Measurements from ENCODE around the gene EIF6. TPM values are rescaled to one million over a fixed set of nuclear protein-coding genes. Genes with fewer than 3 reads are reported as not detected.

EIF6 gene
- total and polyA plus RNA-seq, 2 experiments from 2014 or later: 149 to 215 TPM

GRCh38 chr20:35328689-35329088 lies 44.1 kb upstream of the EIF6 start (continued):
- no peak for TF ChIP-seq STAT1 (IDR thresholded peaks at IDR 0.05; ENCODE audit: unreplicated experiment)
- TF ChIP-seq, protein P1, sequence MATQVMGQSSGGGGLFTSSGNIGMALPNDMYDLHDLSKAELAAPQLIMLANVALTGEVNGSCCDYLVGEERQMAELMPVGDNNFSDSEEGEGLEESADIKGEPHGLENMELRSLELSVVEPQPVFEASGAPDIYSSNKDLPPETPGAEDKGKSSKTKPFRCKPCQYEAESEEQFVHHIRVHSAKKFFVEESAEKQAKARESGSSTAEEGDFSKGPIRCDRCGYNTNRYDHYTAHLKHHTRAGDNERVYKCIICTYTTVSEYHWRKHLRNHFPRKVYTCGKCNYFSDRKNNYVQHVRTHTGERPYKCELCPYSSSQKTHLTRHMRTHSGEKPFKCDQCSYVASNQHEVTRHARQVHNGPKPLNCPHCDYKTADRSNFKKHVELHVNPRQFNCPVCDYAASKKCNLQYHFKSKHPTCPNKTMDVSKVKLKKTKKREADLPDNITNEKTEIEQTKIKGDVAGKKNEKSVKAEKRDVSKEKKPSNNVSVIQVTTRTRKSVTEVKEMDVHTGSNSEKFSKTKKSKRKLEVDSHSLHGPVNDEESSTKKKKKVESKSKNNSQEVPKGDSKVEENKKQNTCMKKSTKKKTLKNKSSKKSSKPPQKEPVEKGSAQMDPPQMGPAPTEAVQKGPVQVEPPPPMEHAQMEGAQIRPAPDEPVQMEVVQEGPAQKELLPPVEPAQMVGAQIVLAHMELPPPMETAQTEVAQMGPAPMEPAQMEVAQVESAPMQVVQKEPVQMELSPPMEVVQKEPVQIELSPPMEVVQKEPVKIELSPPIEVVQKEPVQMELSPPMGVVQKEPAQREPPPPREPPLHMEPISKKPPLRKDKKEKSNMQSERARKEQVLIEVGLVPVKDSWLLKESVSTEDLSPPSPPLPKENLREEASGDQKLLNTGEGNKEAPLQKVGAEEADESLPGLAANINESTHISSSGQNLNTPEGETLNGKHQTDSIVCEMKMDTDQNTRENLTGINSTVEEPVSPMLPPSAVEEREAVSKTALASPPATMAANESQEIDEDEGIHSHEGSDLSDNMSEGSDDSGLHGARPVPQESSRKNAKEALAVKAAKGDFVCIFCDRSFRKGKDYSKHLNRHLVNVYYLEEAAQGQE (IDR thresholded peaks at IDR 0.05; ENCODE audit: unreplicated experiment): no peak
- no peak for TF ChIP-seq ZNF331 (CRISPR knock-in tag; IDR thresholded peaks at IDR 0.05; ENCODE audit: low read depth)
- no peak for TF ChIP-seq POLR2AphosphoS5 (IDR thresholded peaks at IDR 0.05; ENCODE audit: low read depth)
- TF ChIP-seq ZNF114 (CRISPR knock-in tag; IDR thresholded peaks at IDR 0.05): no peak

DNA sequence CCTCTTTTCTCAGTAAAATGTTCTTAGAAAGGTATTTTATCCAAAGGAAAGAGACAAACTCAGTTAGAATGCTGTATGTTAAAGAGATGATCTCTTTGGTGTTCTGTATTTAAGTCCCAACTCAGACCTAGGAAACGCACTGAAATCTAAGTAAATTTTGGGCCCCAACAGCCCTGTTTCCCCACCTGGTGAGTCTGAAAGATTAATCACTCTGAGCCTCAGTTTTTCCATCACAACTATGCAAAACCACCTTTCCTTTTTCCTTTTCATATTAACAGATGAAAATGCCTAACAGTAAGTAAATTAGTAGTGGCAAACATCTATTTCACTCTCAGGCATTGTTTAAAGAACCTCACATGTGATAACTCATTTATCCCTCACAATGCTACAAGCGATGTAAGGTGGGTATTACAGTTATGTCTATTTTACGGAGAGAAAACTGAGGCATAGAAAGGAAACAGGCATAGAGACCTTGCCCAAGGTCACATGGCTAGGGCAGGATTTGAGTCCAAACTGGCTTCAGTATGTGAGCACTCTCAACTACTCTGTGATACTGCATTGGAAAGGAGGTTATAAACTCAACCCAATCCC lies 43.6 kb upstream of the EIF6 start:
- no peak overlapping the region for H3K4me2 ChIP-seq
- DNase-seq (ENCODE audit: low spot score): no peak
- Mint-ChIP-seq H3K9me3 (no peaks in the 10 kb centered on the region), H3K27ac (no peak overlapping the region), H3K27me3 (ENCODE audit: insufficient read depth, low read depth, poor library complexity) (no peaks in the 10 kb centered on the region), H3K4me3 (no peak overlapping the region), H3K4me1 (peaks cover 9% of the 10 kb centered on the region), H3K36me3 (ENCODE audit: low read depth) (no peaks in the 10 kb centered on the region)
- H3K9me2 ChIP-seq (ENCODE audit: insufficient read depth): no peaks in the 10 kb centered on the region
- no peaks in the 10 kb centered on the region for H3K4me1 ChIP-seq (ENCODE audit: insufficient read depth)
- H3K27ac ChIP-seq (ENCODE audit: low read depth): no peak overlapping the region
- H3K79me2 ChIP-seq (replicated peaks; ENCODE audit: insufficient read depth): no peaks in the 10 kb centered on the region
- H4K20me1 ChIP-seq (replicated peaks; ENCODE audit: insufficient read depth): peaks cover 7% of the 10 kb centered on the region; the same call in 1 of the 2 replicates
- no peak overlapping the region for H2AFZ ChIP-seq
- H3K36me3 ChIP-seq (ENCODE audit: insufficient read depth): no peaks in the 10 kb centered on the region
- no peaks in the 10 kb centered on the region for H3K27me3 ChIP-seq (ENCODE audit: insufficient read depth)
- no peaks in the 10 kb centered on the region for H3F3A ChIP-seq (replicated peaks; ENCODE audit: low read depth)
- no peak overlapping the region for H3K4me3 ChIP-seq
- ATAC-seq: no peak
- no peak for TF ChIP-seq EZH2phosphoT487 (IDR thresholded peaks at IDR 0.05; ENCODE audit: unreplicated experiment)
- no peak for TF ChIP-seq ZNF462 (CRISPR knock-in tag; IDR thresholded peaks at IDR 0.05)
- TF ChIP-seq, protein P1 (IDR thresholded peaks at IDR 0.05; ENCODE audit: unreplicated experiment): no peak
- no peak for TF ChIP-seq CTCF (conservative IDR thresholded peaks at IDR 0.05; ENCODE audit: low read depth in 2 of 2)
- TF ChIP-seq ZNF331 (CRISPR knock-in tag; IDR thresholded peaks at IDR 0.05; ENCODE audit: low read depth): no peak
- TF ChIP-seq CREB1 (CRISPR knock-in tag; IDR thresholded peaks at IDR 0.05; ENCODE audit: low read depth): no peak
- TF ChIP-seq STAT1 (IDR thresholded peaks at IDR 0.05; ENCODE audit: unreplicated experiment): no peak
